LNCaP clone FGC (cell line): ENCODE data around the gene EEF1AKMT3.

Source experiments
- DNase-seq: peaks from one replicate; pipeline ENCODE4 v3.0.0-alpha.2; 2011; ENCODE audit warnings: low read depth
- H3K4me3 ChIP-seq: 2 replicates; pipeline ENCODE4 v1.5.1; 2011; ENCODE audit warnings: mild to moderate bottlenecking, low read depth, low read length, control low read depth
- CTCF ChIP-seq: IDR thresholded peaks from 2 replicates; pipeline ENCODE4 v1.5.1; 2012; ENCODE audit warnings: mild to moderate bottlenecking; ENCODE audit not compliant: control insufficient read depth, insufficient read depth; ENCODE audit errors: extremely low read depth

The EEF1AKMT3 gene

GRCh38 chr12:57775563-57776246, 3.3 kb downstream of the EEF1AKMT3 start:
- H3K4me3 ChIP-seq = no peak overlapping the region
- no peak for DNase-seq
- TF ChIP-seq CTCF = no peak

- no peak for DNase-seq
- no peak overlapping the region for H3K4me3 ChIP-seq
- TF ChIP-seq CTCF = no peak
Observed at GRCh38 chr12:57776247-57776587, 3.8 kb downstream of the EEF1AKMT3 start.

GRCh38 chr12:57777367-57777766, 5.0 kb downstream of the EEF1AKMT3 start:
- TF ChIP-seq CTCF = no peak
- no peak overlapping the region for H3K4me3 ChIP-seq
- DNase-seq = no peak

- no peak for TF ChIP-seq CTCF
- no peak for DNase-seq
- H3K4me3 ChIP-seq = no peak overlapping the region
Observed at GRCh38 chr12:57777911-57778310, 5.5 kb downstream of the EEF1AKMT3 start.

- no peak for DNase-seq
- no peak for TF ChIP-seq CTCF
- H3K4me3 ChIP-seq = no peak overlapping the region
Observed at GRCh38 chr12:57779736-57780135, 7.3 kb downstream of the EEF1AKMT3 start.

GRCh38 chr12:57780284-57780897, 8.0 kb downstream of the EEF1AKMT3 start:
- no peak for TF ChIP-seq CTCF
- H3K4me3 ChIP-seq = no peak overlapping the region

GRCh38 chr12:57781244-57781643, 8.8 kb downstream of the EEF1AKMT3 start:
- no peak for DNase-seq
- H3K4me3 ChIP-seq = no peak overlapping the region
- no peak for TF ChIP-seq CTCF

More at GRCh38 chr12:57780284-57780897, 8.0 kb downstream of the EEF1AKMT3 start:
- no peak for DNase-seq
